MCF 10A (cell line): ENCODE results near the gene GRM1. TPM values are rescaled to one million over a fixed set of nuclear protein-coding genes. Genes with fewer than 3 reads are reported as not detected.

ENCODE experiments used
- BruUV-seq: library from RNA; stranded (reverse); fragments of 400-500 nt; replicated peaks from 2 replicates; lab custom pipeline; 2021; lab: Mats Ljungman, UMichigan
- CTCF ChIA-PET: fragments of 300-600 bp; sonication (Branson Sonifier 250); formaldehyde crosslinking; extraction: SDS; loops from one replicate; lab custom pipeline; 2021; ENCODE audit warnings: antibody characterized with exemption, inconsistent platforms; lab: Yijun Ruan, JAX
- POLR2A ChIA-PET: fragments of 300-600, 350-650 bp; sonication (Branson Sonifier 250); formaldehyde crosslinking; extraction: SDS; loops from one replicate; lab custom pipeline; 2020; ENCODE audit warnings: antibody characterized with exemption, inconsistent platforms; lab: Yijun Ruan, JAX
- DNase-seq: peaks from one replicate; pipeline ENCODE4 v3.0.0-alpha.2; 2018; ENCODE audit not compliant: unreplicated experiment
- H3K27ac Mint-ChIP-seq: one replicate; pipeline ENCODE4 v1.8.0; 2022; ENCODE audit warnings: mild to moderate bottlenecking, low read depth, mixed read lengths; ENCODE audit not compliant: unreplicated experiment
- H3K27me3 Mint-ChIP-seq: one replicate; pipeline ENCODE4 v1.8.0; 2022; ENCODE audit warnings: mixed read lengths; ENCODE audit not compliant: insufficient read depth, unreplicated experiment
- H3K36me3 Mint-ChIP-seq: one replicate; pipeline ENCODE4 v1.8.0; 2022; ENCODE audit warnings: mild to moderate bottlenecking, moderate library complexity, mixed read lengths; ENCODE audit not compliant: insufficient read depth, unreplicated experiment
- H3K4me1 Mint-ChIP-seq: one replicate; pipeline ENCODE4 v1.8.0; 2022; ENCODE audit warnings: mixed read lengths; ENCODE audit not compliant: insufficient read depth, unreplicated experiment
- H3K4me3 Mint-ChIP-seq: one replicate; pipeline ENCODE4 v1.8.0; 2022; ENCODE audit warnings: mild to moderate bottlenecking, moderate library complexity, mixed read lengths; ENCODE audit not compliant: unreplicated experiment
- H3K9me3 Mint-ChIP-seq: one replicate; pipeline ENCODE4 v1.8.0; 2022; ENCODE audit warnings: mixed read lengths; ENCODE audit not compliant: unreplicated experiment
- CTCF ChIP-seq: fragments of 200-600 bp; IDR thresholded peaks from one replicate; pipeline ENCODE4 v1.8.0; 2022; ENCODE audit warnings: antibody characterized with exemption, mild to moderate bottlenecking; ENCODE audit not compliant: unreplicated experiment
- intact Hi-C: fragments of 100-400 bp; cut with micrococcal nuclease; formaldehyde crosslinking; loops from 2 replicates; pipeline ENCODE4 v1.14.1; 2022
- total RNA-seq: library from RNA; stranded (reverse); gene quantifications from 2 replicates; pipeline ENCODE4 v1.2.3, GENCODE V29; 2022

GRM1 gene
- total RNA-seq, 1 experiment from 2014 or later, result not detected

DNA sequence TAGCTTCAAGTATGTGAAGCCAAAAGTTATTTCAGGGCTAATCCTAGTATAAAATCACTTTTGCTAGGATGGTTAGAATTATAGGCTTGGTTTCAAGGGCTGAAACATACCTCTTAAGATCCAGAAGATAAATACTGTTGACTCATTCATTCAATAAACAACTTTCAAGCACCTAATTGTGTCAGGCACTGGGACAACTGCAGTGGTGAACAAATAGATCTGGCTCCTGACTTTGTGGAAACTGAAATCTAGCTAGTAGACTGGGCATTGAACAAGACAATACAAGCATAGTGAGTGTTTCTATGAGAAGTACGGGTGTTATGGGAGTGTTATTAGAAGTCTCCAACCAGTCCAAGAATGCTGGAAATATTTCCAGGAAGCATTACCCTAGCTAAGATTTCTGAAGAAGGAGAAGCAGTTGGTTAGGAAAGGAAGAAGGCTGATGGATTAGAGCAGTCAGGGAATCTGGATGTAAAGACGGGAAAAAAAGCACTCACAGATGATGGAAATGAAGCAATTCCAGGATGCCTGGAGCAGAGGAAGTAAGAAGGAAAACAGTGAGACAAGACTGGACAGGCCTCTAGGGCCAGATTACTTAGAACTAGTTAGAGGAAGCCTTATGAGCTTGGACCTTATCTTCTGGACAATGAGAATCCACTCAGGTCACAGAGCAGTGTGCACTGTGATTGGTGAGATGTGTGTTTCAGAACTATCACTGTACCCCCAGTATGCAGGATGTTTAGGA is 382.2 kb downstream of the GRM1 start:
- TF ChIP-seq CTCF, result no peak
- no TSS peak for BruUV-seq

GRCh38 chr6:146419576-146419975 is 390.7 kb downstream of the GRM1 start:
- POLR2A ChIA-PET, result no interaction called here

More for the DNA sequence above, 382.2 kb downstream of the GRM1 start:
- Mint-ChIP-seq H3K36me3 (no peaks in the 10 kb centered on the region), H3K9me3 (peaks cover 1% of the 10 kb centered on the region), H3K4me3 (no peak overlapping the region), H3K4me1 (peaks cover 16% of the 10 kb centered on the region), H3K27ac (peak overlapping the region; percentile 8), H3K27me3 (no peaks in the 10 kb centered on the region)
- peak; percentile 48 for DNase-seq
- POLR2A ChIA-PET, result interaction anchor here (2.0 to 2.3 kb wide), 2 partner anchors 9 to 135 kb away, joined by 5 to 6 read pairs; no protein-coding TSS in a partner anchor
- CTCF ChIA-PET, result interaction anchor here (0.6 kb wide), 1 partner anchor 309 kb away, joined by 3 read pairs; no protein-coding TSS in a partner anchor
- intact Hi-C loops, result no loop called here

GRCh38 chr6:146420255-146420654 is 391.4 kb downstream of the GRM1 start:
- intact Hi-C loops, result no loop called here
- H3K4me3 Mint-ChIP-seq, result no peak overlapping the region
- CTCF ChIA-PET, result no interaction called here
- H3K27ac Mint-ChIP-seq, result no peak overlapping the region
- H3K36me3 Mint-ChIP-seq, result no peaks in the 10 kb centered on the region
- no peak for TF ChIP-seq CTCF
- DNase-seq, result no peak
- BruUV-seq, result no TSS peak
- POLR2A ChIA-PET, result no interaction called here
- no peaks in the 10 kb centered on the region for H3K9me3 Mint-ChIP-seq
- H3K27me3 Mint-ChIP-seq, result no peaks in the 10 kb centered on the region
- H3K4me1 Mint-ChIP-seq, result no peaks in the 10 kb centered on the region

More at GRCh38 chr6:146419576-146419975, 390.7 kb downstream of the GRM1 start:
- H3K36me3 Mint-ChIP-seq, result no peaks in the 10 kb centered on the region
- TF ChIP-seq CTCF, result no peak
- H3K4me1 Mint-ChIP-seq, result no peaks in the 10 kb centered on the region
- H3K27me3 Mint-ChIP-seq, result no peaks in the 10 kb centered on the region
- CTCF ChIA-PET, result no interaction called here
- H3K9me3 Mint-ChIP-seq, result no peaks in the 10 kb centered on the region
- intact Hi-C loops, result no loop called here
- no peak overlapping the region for H3K27ac Mint-ChIP-seq
- BruUV-seq, result no TSS peak
- no peak for DNase-seq
- H3K4me3 Mint-ChIP-seq, result no peak overlapping the region

- H3K9me3 Mint-ChIP-seq, result no peaks in the 10 kb centered on the region
Observed at GRCh38 chr6:146422789-146423375, 394.0 kb downstream of the GRM1 start.

More at GRCh38 chr6:146422789-146423375, 394.0 kb downstream of the GRM1 start:
- ChIA-PET POLR2A (interaction anchor here (1.6 kb wide), 1 partner anchor 17 kb away, joined by 3 read pairs; no protein-coding TSS in a partner anchor), CTCF (no interaction called here)
- Mint-ChIP-seq H3K27me3 (peaks cover 10% of the 10 kb centered on the region), H3K4me3 (no peak overlapping the region), H3K27ac (no peak overlapping the region), H3K36me3 (no peaks in the 10 kb centered on the region), H3K4me1 (no peaks in the 10 kb centered on the region)
- BruUV-seq, result no TSS peak
- intact Hi-C loops, result no loop called here
- no peak for DNase-seq
- no peak for TF ChIP-seq CTCF
